GM21786 (cell line): ENCODE results near the gene PIK3R1.
A peak's percentile ranks its signal among the peaks of the same experiment; 100 is the strongest.

ENCODE experiments used
- ATAC-seq: cut with Tn5 transposase; IDR thresholded peaks from one replicate; pipeline ENCODE4 v1.9.1; 2021; ENCODE audit not compliant: unreplicated experiment

The PIK3R1 gene

DNA sequence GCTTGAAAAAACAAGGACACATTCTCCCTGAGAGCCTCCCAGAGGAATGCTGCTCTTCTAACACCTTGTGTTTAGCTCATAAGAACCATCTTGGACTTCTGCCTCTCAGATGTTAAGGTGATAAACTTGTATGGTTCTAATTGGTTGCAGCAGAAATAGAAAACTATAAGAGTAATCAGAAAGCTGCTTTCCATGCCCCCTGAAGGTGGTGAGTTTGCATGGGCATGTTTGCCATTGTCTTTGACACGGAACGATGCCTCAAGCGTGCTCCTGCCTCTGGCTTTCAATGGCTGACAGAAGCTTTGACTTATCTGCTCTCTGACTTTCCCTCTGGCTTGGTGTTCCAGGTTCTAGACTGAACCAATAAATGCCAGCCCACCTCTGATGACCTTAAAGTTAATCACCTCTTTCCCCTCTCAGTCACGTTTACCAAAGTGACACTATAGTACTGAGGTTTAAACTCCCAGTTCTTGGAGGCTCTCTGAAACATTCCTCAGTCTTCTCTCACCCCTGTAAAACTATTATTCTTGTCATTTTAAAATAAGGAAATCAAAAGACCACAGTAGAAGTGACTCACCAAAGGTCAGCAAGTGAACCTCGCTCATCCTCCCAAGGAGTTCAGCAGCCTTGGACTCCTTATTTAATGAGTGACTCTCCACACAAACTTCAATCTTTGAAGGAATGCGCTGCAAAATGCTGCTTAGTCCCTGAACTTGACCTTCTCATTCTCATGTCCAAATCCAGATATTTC, 103.6 kb downstream of the PIK3R1 start:
- no peak for ATAC-seq

DNA sequence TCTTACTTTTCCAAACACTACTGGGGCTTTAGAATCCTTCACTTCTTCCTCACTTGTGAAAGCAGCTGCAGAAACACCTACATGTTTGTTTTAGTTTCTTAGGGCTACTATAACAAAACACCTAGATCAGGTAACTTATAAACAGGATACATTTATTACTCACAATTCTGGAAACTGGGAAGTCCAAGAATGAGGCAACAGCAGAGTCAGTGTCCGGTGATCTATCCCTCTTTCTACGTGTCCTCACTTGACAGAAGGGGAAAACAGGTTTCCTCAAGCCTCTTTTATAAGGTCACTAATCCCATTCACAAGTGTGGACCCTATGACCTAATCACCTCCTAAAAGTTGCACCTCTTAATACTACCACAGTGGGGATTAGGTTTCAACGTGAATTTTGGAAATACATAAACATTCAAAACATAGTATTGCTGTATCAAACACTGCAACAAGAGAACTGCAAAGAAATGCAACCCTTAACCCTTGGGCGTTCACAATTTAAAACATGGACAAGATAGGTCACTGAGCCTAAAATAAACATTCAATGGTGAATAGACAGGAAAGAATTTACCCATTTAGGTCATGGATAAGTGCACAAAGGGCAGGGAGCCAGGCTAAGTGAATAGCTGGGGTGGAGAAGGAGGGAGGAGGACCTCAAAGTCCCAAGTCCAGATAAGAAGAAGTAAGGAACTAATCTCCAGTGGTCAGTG, 104.3 kb downstream of the PIK3R1 start:
- ATAC-seq: no peak

DNA sequence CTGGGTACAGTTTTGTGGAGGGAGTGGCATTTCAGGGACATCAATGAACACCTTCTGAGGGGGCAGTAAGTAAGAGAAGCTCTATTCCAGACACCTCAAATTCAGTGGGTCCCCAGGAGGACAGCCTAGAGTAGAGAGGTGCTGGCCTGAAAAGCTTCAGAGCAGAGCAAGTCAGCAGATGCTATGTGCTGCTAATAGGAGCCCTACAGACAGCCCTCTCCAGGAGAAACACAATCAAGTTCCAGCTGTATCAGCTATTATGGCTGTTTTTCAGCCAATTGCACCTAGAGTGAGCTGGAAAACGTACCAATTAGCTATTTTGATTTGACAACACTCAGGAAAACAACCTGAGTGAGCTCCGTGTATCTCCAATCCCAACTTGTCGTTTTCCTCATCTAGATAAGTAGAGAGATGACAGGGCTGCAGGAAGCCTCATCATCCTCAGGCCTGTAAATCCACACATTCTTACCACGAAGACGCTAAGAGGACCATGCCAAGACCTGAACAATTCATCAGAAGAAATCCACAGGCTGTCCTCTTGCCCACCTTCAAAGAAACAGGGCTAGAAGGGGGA, 104.9 kb downstream of the PIK3R1 start:
- no peak for ATAC-seq

DNA sequence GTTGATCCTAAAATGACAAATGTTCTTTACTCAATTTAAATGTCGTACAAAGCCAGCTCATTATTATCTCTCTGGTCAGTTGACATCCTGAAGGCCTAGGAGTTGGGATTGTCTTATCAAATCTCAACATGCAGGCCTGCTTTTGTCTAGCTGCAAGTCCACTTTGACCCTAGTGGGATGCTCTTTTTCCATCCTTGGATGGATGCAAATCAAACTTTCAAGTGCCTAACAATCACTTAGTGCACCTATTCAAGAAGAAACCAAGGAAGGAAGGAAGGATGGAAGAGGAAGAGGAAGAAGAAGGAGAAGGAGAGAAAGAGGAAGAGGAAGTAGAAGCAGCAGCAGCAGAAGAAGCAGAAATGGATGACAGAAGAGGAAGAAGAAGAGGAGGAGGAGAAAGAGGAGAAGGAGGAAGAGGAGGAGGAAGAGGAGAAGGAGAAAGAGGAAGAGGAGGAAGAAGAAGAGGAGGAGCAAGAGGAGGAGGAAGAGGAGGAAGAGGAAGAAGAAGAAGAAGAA, 109.6 kb downstream of the PIK3R1 start:
- ATAC-seq: no peak

DNA sequence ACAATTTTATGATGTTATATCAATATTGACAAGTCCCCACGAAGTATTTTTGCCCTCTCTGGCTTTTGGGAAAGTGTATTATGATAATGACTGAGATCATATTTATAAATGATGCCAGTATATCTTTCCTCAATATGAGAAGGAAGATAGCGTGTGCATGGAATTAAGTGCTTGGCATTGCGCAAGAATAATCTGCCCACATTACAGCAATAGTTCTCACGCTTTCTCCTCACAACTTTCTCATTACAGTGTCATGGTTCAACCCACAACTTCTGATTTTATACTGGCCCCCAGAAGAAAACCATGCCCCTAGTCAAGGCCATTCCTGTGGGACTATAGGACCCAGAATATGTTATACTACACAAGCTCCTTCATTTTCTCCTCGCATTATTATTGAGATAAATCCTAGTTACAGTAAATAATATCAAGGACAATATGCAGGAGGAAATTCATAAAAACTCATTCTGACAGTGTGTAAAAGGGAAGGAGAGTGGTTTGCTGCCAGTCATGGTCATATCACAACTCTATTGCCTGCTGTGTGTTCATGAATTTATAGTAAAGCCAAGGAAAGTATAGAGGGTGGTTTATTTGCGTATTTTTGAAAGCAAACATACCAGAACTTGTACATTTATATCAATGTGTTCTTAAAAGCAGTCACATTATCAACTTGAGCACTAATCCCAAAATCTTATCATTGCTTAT, 114.1 kb downstream of the PIK3R1 start:
- no peak for ATAC-seq

DNA sequence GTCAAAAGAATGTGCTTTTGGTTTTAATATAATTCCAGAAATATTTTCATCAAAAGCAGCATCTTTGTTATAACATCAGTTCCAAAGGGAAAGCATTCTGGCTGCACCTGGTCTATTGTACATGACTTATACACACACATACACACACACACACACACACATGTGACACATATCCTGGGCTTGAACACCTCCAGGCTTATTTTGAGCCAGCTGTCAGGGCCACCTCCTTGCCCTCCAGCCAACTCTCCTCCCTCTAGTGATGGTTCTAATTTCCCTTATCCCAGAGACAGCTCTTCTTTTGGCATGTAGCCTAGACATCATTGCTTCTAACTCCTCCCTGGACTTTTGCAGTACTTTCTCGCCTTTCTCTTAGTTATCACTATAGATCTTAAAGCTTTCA, 115.0 kb downstream of the PIK3R1 start:
- ATAC-seq: no peak

DNA sequence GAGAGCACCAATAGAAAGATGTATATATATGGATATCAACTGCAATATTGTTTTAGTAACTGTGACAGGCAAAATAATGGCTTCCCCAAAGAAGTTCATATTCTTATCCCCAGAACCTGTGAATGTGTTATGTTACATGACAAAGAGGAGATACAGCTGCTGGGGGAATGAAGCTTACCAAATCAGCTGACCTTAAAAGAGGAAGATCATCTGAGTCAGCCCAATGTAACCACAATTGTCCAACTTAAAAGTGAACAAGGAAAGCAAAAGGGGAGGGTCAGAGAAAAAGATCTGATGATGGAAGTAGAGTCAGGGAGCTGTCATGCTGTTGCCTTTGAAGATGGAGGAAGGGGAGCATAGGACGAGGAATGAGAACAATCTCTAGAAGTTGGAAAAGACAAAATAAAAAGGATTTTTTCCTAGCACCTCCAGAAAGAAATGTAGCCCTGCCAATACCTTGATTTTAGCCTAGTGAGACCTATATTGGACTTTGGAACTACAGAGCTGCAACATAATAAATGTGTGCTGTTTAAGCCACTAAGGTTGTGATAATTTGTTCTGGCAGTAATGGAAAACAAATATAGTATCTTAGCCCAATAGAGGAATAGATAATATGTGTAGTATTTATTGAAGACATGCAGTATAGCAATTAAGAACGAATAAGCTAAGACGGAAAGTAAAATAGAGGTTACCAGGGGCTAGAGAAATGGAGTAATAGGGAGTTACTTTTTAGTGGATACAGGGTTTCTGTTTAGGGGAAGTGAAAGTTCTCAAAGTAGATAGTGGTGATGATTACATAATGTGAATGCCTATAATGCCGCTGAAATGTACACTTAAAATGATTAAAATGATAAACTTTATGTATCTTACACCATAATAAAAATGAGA, 115.9 kb downstream of the PIK3R1 start:
- peak; percentile 63 for ATAC-seq

DNA sequence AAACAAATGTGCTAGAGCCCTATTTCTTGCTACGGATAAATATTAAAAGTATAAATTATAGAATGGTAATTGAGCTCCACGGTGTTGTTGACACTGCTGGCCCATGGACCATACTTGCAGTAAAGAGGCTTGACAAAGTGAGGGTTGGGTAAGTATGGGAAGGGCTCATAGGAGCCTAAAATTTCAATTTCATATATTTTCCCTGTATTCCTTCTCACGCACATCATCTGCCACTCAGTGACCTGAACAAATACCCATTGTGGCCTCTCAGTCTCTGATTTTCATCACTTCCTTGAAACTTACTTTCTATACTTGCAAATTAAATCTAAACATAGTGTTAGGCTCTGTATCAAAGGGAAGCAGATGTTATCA, 116.5 kb downstream of the PIK3R1 start:
- no peak for ATAC-seq

DNA sequence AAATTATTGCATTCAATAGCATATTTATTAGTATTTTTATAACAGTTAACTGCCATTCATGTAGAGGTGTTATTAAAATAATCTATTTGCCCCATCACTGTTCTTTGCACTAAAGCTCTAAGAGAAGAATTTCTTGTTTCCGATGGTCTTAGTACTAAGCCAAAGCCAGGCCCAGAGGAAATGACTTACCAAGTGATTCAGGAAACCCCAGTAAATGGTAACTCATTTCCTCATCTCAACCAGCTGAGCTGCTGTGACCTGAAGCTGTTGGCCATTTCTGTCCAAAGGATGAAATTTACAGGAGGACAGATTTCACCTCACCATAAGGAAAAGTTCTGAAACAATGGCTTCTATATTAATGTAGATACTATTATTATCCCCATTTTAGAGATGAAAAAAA, 117.0 kb downstream of the PIK3R1 start:
- no peak for ATAC-seq

DNA sequence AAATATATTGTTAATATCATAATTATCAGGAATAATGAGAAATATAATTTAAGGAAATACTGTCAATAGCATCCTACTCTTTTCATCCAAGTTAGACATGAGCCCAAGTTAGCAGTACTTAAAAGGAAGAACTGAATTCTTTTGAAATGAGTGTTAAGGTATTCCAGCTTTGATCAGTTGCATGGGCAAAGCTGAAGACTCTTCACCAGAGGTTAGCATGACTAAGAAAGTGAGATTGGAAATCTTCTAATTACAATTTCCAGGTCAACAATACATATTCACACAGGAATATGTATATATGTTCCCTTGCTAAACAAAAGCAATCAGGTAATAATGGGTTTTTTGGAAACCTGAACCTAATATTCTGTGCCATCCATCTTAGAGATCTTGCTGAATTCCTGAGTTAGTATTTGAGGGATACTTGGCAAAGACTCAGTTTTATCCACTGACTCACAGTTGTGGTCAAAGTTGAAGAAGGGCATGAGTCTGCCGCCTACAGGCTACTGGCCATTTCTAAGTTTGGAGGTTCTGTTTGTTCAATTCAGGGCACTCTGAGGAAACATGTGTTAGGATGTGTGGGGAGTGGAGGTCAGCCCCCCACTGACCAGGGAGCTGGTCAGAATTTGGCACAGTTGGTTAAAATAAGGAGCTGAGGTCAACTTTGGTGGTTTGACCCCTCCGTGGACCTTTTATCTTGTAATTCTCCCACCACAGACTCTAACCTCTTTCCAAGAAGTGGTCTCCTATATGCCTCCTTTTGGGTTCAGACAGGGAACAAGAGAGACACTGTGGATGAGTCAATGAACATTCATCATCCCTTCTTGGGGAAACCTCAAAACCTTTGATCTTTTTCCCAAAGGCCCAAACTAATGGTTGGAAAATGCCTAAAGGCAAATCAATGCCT, 118.3 kb downstream of the PIK3R1 start:
- ATAC-seq: no peak

DNA sequence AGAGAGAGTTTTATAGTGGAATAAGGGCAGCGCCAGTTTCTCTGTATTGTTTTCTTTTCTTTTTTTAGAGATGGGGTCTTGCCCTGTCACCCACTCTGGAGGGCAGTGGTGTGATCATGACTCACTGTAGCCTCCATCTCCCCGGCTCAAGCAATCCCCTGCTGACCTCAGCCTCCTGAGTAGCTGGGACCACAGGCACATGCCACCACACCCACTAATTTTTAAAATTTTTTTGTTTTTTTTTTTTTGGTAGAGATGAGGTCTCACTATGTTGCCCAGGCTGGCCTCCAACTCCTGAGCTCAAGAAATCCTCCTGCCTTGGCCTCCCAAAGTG, 119.0 kb downstream of the PIK3R1 start:
- no peak for ATAC-seq

DNA sequence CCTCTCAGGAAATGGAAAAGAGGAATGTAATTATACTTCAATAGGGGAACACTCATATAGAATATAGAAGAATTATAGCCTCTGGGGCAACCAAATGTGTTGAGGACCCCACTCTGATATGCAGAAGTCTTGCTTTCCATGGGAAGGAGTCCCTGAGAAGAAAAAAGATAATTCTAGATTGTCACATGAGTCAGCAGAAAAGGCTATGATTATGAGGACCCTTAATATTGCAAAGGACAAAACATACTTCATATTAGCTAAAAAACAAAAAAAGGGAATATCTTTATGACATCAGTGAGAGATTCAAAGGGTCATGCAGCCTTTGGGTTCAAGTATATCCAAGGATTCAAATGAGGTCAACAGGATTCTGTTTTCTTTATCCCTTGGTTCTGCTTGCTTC, 119.5 kb downstream of the PIK3R1 start:
- ATAC-seq: no peak

DNA sequence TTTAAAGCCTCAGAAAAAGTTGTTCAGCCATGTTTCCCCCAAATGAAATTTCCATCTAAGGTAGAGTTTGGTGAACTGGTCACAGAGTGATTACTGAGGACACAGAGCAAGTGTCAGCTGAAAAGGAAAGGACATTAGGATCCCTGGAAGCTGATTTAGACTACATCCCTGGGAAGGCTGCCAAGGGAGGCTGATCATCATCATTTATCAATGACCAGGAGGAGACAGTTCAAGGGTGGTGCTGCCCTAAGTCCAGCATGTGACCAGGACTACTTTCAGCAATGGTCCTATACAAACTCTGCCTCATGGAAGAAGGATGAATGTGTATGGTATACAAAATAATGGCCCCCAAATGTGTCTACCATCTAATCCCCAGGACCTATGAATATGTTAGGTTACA, 120.6 kb downstream of the PIK3R1 start:
- ATAC-seq: no peak

DNA sequence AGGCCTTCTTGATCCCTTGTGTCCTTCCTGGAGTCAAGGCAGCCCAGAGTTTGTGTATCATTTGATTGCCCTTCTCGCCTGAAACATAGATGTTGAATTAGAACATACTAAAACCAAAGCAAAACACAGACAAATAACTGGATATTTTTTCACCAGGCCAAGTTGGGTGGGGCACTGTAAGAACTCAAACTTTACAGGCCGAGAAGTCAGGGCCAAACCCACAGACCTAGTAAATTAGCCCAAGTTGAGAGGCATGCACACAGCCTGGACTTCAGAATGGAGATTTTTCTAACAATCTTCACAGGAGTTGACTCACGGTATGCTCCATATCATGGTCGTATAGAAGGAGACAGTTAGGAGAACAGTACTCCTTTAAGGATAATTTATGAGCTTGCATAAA, 121.7 kb downstream of the PIK3R1 start:
- ATAC-seq: no peak

DNA sequence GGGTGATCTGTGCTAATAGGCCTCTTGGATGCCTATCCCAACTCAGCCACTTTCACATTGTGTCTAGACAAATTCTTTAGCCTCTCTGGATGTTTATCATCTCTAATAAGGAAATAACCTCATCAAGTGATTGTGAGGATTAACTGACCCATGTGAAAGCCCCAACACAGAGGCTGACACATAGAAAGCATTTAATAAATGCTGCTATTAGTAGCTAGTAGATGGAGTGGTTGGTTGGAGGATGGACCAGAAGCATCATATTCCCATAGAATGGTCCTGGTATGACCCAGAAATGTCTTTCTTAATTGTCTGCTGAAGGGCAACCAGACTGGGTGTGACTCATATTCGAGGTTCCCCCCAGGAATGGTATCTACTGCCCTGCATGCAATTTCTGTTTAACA, 124.4 kb downstream of the PIK3R1 start:
- no peak for ATAC-seq

DNA sequence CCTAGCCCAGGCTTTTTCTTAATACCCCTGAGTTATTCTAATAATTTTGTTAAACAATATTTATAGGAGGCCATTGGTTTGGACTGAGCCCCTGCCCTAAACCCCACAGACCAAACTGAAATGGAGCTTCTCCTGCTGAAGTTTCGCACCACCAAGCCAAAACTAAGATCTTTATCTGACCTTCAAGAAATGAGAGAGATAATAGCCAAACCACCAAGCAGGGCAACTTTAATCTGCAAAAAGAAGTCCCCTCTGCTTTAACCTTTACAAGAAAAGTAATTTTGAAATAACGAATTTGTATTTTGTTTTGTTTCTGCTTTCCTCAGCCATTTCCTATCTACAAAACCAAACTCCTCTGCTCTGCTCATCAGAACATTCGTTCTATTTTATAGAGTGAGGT, 125.5 kb downstream of the PIK3R1 start:
- ATAC-seq: no peak

DNA sequence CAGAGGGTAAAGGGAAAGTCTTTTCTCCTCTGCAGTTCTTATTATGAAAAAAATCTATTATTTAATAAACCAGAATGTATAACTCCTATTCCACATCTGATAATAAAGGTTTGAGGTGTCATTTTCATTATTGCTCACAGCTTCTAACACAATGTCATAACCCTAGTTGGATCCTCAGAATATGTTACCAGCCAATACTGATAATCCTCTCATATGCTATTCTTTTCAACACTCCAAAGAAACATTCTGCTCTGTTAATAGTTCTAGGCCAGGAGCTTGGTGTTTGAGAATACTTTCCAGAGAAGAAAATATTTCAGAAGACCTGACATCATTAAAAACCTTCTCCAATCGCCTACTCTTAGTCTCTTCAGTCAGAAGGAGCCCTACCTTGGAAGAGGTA, 127.1 kb downstream of the PIK3R1 start:
- ATAC-seq: no peak

DNA sequence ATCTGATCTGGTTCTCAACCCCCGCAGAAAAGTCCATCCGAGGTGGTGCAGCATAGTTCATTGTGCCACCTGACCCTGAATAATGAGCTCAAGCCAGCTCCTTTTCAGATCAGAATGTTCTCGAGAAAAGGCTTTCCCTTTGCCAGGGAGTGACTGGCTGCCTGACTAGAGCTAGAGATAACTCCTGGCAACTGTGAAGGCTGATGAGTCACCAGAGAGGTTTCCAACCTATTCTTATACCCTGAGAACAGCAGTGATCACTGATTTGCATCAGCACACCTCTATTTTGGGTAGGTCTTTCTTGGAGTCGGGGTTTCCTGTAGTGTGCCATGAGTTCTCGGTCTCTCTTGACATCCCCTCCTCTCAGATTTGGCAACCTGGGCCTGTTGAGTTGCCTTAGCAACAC, 127.9 kb downstream of the PIK3R1 start:
- ATAC-seq: peak; percentile 73

DNA sequence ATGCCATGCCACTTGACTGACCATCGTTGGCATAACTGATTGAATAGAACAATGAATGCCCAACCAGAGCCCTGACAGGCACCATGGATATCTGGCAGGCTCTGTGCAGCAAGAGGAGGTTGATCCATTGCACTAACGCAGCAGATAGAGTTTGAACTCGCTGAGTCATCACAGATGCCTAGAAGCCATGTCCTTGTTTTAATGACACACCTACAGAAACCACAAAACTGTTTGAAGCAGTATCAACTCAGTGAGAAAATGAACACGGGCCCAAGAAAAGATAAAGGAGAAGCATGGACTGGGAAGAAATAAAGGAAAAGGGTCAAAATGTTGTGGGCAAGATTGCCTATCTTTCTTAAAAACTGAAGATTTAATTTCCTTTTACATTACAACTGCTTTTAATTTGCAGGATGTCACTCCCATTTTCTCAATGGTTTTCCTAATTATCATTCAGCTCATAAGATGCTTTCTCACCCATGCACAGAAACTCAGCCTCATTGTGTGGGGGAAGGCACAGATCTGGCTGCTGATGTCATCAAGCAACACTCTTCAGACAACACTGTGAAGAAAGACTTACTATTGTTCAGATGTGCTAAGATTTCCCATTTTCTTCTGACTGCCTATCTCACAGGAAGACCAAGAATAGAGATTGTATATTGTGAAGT, 129.0 kb downstream of the PIK3R1 start:
- no peak for ATAC-seq
